ENCODE data around the gene DNAJC17.
A peak's percentile ranks its signal among the peaks of the same experiment; 100 is the strongest.

The DNAJC17 gene

DNA sequence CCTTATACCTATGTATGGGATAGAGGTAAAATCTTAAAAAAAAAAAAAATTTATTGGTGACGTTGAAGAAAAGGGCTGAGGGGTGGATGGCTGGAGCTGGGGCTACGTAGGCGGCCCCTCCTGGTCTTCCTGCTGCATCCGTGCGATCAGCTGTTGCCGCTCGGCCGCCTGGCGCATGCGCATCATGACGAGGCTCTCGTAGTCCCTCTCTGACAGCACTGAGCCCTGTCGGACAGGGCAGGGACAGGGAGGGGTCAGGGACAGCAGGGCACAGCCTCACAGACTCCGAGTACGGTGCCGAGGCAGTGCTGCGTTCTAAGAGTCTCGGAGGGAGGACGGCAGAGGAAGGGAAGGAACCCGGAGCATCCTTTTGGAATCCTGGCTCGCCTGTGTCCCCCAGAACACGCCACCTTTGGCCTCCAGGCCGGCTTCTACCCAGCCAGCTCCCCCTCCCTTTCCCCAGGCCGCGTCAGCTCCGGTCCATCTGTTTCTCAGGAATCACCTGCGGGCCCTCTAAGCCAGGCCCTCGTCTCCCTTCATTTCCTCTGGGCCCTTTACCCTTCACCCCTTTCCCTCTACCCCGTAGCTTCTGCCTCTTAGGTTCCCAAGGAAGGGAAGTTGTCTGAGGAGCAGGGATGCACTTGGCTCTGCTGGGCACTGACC, 39.3 kb downstream of the DNAJC17 start:
- no peaks in the 10 kb centered on the region for H3K36me3 ChIP-seq (ENCODE audit: control insufficient read depth, insufficient read depth, low read length)

GRCh38 chr15:40766906-40767837, 40.1 kb downstream of the DNAJC17 start:
- Histone ChIP-seq H3K36me3 (ENCODE audit: control insufficient read depth, insufficient read depth, low read length) (no peaks in the 10 kb centered on the region), H3K4me3 (ENCODE audit: low read length) (no peak overlapping the region), H3K27ac (ENCODE audit: low read length) (no peak overlapping the region), H3K9me3 (ENCODE audit: control insufficient read depth, insufficient read depth, low read length) (no peaks in the 10 kb centered on the region), H3K27me3 (ENCODE audit: control insufficient read depth, insufficient read depth, low read length) (no peaks in the 10 kb centered on the region), H3K4me1 (ENCODE audit: control insufficient read depth, insufficient read depth, low read length) (peaks cover 13% of the 10 kb centered on the region)
- no peak for DNase-seq (ENCODE audit: low read depth, low spot score)
- WGBS (ENCODE audit: insufficient coverage, insufficient read length) = no CpG with 5 or more reads among the region's 32 CpGs

More for the DNA sequence above, 39.3 kb downstream of the DNAJC17 start:
- H3K27me3 ChIP-seq (ENCODE audit: control insufficient read depth, insufficient read depth, low read length) = no peaks in the 10 kb centered on the region
- DNase-seq (ENCODE audit: low read depth, low spot score) = no peak
- no peaks in the 10 kb centered on the region for H3K9me3 ChIP-seq (ENCODE audit: control insufficient read depth, insufficient read depth, low read length)
- no peak overlapping the region for H3K4me3 ChIP-seq (ENCODE audit: low read length)
- WGBS (ENCODE audit: insufficient coverage, insufficient read length) = no CpG with 5 or more reads among the region's 29 CpGs
- H3K4me1 ChIP-seq (ENCODE audit: control insufficient read depth, insufficient read depth, low read length) = peaks cover 13% of the 10 kb centered on the region
- no peak overlapping the region for H3K27ac ChIP-seq (ENCODE audit: low read length)

DNA sequence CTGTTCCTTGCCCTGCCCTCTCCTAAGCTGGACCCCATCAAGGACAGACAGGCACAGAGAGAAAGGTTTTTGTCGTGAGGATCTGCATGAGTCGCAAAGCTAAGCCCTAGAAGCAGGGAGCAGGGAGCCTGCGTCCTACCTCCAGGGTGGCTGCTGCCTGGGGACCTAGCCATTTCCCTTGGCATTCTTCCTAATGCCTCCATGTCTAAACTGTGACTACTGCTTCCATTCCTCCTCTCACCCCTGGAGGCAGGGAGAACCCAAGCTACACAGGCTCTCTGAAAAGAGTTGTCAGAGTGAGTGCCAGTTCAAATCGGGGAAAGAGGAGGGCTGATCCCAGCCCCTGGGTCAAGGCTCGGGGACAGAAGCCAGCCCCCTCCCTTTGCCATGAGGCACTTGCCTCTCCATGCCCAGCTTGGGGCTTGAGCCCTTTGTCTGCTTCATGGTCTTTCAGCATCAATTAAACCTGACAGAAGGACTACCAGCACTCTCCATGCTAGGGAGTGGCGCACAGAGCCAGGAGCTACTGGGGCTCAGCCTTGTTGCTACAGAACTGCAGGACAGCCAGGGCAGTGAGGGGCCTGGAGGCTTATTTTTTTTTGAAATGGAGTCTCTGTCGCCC, 41.0 kb downstream of the DNAJC17 start:
- no peak for DNase-seq (ENCODE audit: low read depth, low spot score)
- H3K27me3 ChIP-seq (ENCODE audit: control insufficient read depth, insufficient read depth, low read length) = no peaks in the 10 kb centered on the region
- no peak overlapping the region for H3K4me3 ChIP-seq (ENCODE audit: low read length)
- no peak overlapping the region for H3K27ac ChIP-seq (ENCODE audit: low read length)
- H3K36me3 ChIP-seq (ENCODE audit: control insufficient read depth, insufficient read depth, low read length) = no peaks in the 10 kb centered on the region
- peaks cover 13% of the 10 kb centered on the region for H3K4me1 ChIP-seq (ENCODE audit: control insufficient read depth, insufficient read depth, low read length)
- no peaks in the 10 kb centered on the region for H3K9me3 ChIP-seq (ENCODE audit: control insufficient read depth, insufficient read depth, low read length)
- no CpG with 5 or more reads among the region's 7 CpGs for WGBS (ENCODE audit: insufficient coverage, insufficient read length)

DNA sequence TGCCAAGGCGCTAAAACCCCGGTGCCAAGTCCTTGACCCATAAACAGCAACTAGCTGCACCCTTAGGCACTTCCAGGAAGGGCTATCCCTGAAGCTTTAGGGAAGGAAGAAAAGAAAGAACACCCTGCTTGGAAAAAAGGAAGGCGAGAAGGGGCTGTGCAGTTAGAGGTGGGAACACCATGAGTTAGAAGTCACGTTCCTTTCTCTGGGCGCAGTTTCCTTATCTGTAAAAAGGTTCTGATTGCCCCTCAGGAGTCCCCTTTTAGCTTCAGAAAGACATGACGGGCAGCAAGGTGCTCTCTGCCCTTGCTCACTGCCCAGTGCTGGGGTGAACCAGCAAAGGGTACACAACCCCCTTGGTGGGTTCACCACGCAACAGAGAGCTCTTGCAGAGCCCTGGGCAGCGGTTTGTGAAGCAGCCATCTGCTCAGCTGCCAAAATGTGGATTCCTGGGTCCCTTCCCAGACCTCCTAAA, 42.6 kb downstream of the DNAJC17 start:
- Histone ChIP-seq H3K36me3 (ENCODE audit: control insufficient read depth, insufficient read depth, low read length) (no peaks in the 10 kb centered on the region), H3K4me1 (ENCODE audit: control insufficient read depth, insufficient read depth, low read length) (peaks cover 13% of the 10 kb centered on the region), H3K4me3 (ENCODE audit: low read length) (peak overlapping the region; percentile 61; the same call in 1 of the 2 replicates), H3K9me3 (ENCODE audit: control insufficient read depth, insufficient read depth, low read length) (no peaks in the 10 kb centered on the region), H3K27me3 (ENCODE audit: control insufficient read depth, insufficient read depth, low read length) (no peaks in the 10 kb centered on the region), H3K27ac (ENCODE audit: low read length) (no peak overlapping the region)
- WGBS (ENCODE audit: insufficient coverage, insufficient read length) = no CpG with 5 or more reads among the region's 8 CpGs
- no peak for DNase-seq (ENCODE audit: low read depth, low spot score)

GRCh38 chr15:40763801-40764628, 43.3 kb downstream of the DNAJC17 start, which contains the start of gene GCHFR:
Gene GCHFR, plus strand, starts transcription at chr15:40764068. Its CDS starts 113 bp downstream, at chr15:40764181.
- Histone ChIP-seq H3K4me1 (ENCODE audit: control insufficient read depth, insufficient read depth, low read length) (peaks cover 13% of the 10 kb centered on the region), H3K27me3 (ENCODE audit: control insufficient read depth, insufficient read depth, low read length) (no peaks in the 10 kb centered on the region), H3K36me3 (ENCODE audit: control insufficient read depth, insufficient read depth, low read length) (no peaks in the 10 kb centered on the region), H3K9me3 (ENCODE audit: control insufficient read depth, insufficient read depth, low read length) (no peaks in the 10 kb centered on the region), H3K27ac (ENCODE audit: low read length) (no peak within 1 kb of the TSS), H3K4me3 (ENCODE audit: low read length) (peak within 1 kb of the TSS; percentile 61; the same call in 1 of the 2 replicates)
- WGBS (ENCODE audit: insufficient coverage, insufficient read length) = no CpG with 5 or more reads among the region's 75 CpGs
- DNase-seq (ENCODE audit: low read depth, low spot score) = no peak

DNA sequence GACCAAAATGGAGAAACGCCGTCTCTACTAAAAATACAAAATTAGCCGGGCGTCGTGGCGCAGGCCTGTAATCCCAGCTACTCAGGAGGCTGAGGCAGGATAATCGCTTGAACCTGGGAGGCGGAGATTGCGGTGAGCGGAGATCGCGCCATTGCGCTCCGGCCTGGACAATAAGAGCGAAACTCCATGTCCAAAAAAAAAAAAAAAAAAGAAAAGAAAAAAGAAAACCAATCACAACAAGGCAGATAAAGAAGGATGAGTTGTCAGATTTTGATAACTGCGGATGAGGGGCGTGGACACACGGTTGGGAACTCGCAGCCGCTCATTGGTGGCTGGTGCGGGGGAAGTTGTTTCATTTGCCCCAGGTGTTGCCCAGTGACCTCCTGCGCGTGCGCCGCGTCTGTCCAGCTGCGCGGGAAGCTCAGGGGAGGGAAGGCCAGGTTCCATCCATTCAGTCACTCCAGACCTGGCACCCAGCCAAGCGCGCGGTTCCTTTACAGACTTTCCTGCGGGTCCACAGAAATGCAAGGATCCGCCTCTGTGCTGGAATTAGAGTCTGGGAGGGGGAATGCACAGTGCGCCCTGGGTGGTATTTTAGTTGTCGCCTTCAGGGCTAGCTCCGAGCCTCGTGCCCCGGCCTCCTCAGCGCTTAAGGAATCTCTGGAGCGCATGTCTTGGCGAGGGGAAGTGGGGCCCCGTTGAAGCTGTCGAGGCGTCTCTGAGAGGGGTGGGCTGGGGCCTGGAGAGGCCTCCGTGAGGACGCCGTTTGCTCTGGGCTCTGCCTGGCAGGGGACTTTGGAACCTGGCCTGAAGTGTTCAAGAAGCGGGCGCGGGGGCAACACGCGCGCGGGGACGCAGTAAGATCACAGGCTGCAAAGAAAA, 44.1 kb downstream of the DNAJC17 start:
- H3K4me1 ChIP-seq (ENCODE audit: control insufficient read depth, insufficient read depth, low read length) = peaks cover 13% of the 10 kb centered on the region
- no CpG with 5 or more reads among the region's 55 CpGs for WGBS (ENCODE audit: insufficient coverage, insufficient read length)
- H3K27ac ChIP-seq (ENCODE audit: low read length) = no peak overlapping the region
- no peak for DNase-seq (ENCODE audit: low read depth, low spot score)
- H3K9me3 ChIP-seq (ENCODE audit: control insufficient read depth, insufficient read depth, low read length) = no peaks in the 10 kb centered on the region
- H3K4me3 ChIP-seq (ENCODE audit: low read length) = peak overlapping the region; percentile 61; the same call in 1 of the 2 replicates
- no peaks in the 10 kb centered on the region for H3K36me3 ChIP-seq (ENCODE audit: control insufficient read depth, insufficient read depth, low read length)
- no peaks in the 10 kb centered on the region for H3K27me3 ChIP-seq (ENCODE audit: control insufficient read depth, insufficient read depth, low read length)

DNA sequence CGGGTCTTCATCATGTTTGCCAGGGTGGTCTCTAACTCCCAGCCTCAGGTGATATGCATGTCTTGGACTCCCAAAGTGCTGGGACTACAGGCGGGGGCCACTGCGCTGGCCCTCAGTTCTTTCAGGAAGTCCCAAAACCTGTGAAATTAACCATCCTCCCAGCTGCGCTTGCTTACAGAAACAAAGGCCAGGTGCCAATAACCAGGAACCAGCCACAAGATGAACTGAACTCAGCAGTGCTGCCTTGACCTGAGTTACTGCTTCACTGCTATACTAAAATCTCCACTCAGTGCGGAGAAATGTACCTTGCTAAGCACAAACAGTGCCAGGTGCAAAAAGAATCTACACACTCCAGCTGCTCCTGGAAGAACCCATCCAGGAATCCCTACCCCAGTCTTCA, 47.3 kb downstream of the DNAJC17 start:
- Histone ChIP-seq H3K27ac (ENCODE audit: low read length) (no peak overlapping the region), H3K9me3 (ENCODE audit: control insufficient read depth, insufficient read depth, low read length) (no peaks in the 10 kb centered on the region), H3K4me3 (ENCODE audit: low read length) (no peak overlapping the region), H3K4me1 (ENCODE audit: control insufficient read depth, insufficient read depth, low read length) (peaks cover 3% of the 10 kb centered on the region; the same call in 1 of the 2 replicates), H3K36me3 (ENCODE audit: control insufficient read depth, insufficient read depth, low read length) (no peaks in the 10 kb centered on the region), H3K27me3 (ENCODE audit: control insufficient read depth, insufficient read depth, low read length) (no peaks in the 10 kb centered on the region)
- WGBS (ENCODE audit: insufficient coverage, insufficient read length) = no CpG with 5 or more reads among the region's 5 CpGs
- DNase-seq (ENCODE audit: low read depth, low spot score) = no peak

DNA sequence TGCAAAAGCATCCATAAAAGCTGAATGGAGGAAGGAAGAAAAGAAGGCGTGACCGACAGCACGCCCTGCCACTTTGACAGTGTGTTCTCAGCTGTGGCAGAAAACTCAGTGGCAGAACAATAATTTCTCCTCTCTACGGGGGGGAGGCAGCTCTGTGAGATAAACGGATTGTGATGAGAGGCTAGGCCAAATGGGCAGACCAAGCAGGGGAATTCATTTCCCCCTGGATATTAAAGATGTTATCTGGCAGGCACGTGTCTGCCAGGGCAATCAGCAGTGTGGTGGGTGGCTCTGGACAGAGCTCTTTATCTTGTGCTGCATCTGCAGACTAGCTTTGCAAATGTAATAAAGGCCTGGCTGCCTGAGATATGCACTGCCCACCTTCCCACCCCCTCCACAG, 50.3 kb downstream of the DNAJC17 start:
- H3K4me1 ChIP-seq (ENCODE audit: control insufficient read depth, insufficient read depth, low read length) = no peaks in the 10 kb centered on the region
- no peak for DNase-seq (ENCODE audit: low read depth, low spot score)
- no peaks in the 10 kb centered on the region for H3K27me3 ChIP-seq (ENCODE audit: control insufficient read depth, insufficient read depth, low read length)
- WGBS (ENCODE audit: insufficient coverage, insufficient read length) = no CpG with 5 or more reads among the region's 6 CpGs
- no peak overlapping the region for H3K27ac ChIP-seq (ENCODE audit: low read length)
- no peaks in the 10 kb centered on the region for H3K9me3 ChIP-seq (ENCODE audit: control insufficient read depth, insufficient read depth, low read length)
- no peak overlapping the region for H3K4me3 ChIP-seq (ENCODE audit: low read length)
- no peaks in the 10 kb centered on the region for H3K36me3 ChIP-seq (ENCODE audit: control insufficient read depth, insufficient read depth, low read length)

- WGBS (ENCODE audit: insufficient coverage, insufficient read length) = no CpG with 5 or more reads among the region's 10 CpGs
- no peak for DNase-seq (ENCODE audit: low read depth, low spot score)
- H3K4me3 ChIP-seq (ENCODE audit: low read length) = no peak overlapping the region
Measured at GRCh38 chr15:40755812-40756208, 51.5 kb downstream of the DNAJC17 start.

More at GRCh38 chr15:40755812-40756208, 51.5 kb downstream of the DNAJC17 start:
- Histone ChIP-seq H3K36me3 (ENCODE audit: control insufficient read depth, insufficient read depth, low read length) (no peaks in the 10 kb centered on the region), H3K27me3 (ENCODE audit: control insufficient read depth, insufficient read depth, low read length) (no peaks in the 10 kb centered on the region), H3K9me3 (ENCODE audit: control insufficient read depth, insufficient read depth, low read length) (no peaks in the 10 kb centered on the region), H3K27ac (ENCODE audit: low read length) (no peak overlapping the region), H3K4me1 (ENCODE audit: control insufficient read depth, insufficient read depth, low read length) (no peaks in the 10 kb centered on the region)

All from iPS DF 6.9 (cell line).